GM19324 (cell line): ENCODE data around the gene ARPC1A.
"Not testable (repeated sequence)": the region's sequence is repeated elsewhere in the genome, so short reads cannot be mapped to it uniquely, and the experiment has no call there.

Experiments
- ATAC-seq: cut with Tn5 transposase; IDR thresholded peaks from one replicate; pipeline ENCODE4 v1.9.1; 2021; ENCODE audit warnings: mild to moderate bottlenecking, moderate library complexity; ENCODE audit not compliant: unreplicated experiment, low FRiP score

ARPC1A gene

GRCh38 chr7:99325592-99326407 is at the start of gene ARPC1A:
ARPC1A (plus strand) TSS chr7:99325898; CDS start chr7:99333354, 7,456 bp downstream.
- peak; percentile 97 for ATAC-seq

DNA sequence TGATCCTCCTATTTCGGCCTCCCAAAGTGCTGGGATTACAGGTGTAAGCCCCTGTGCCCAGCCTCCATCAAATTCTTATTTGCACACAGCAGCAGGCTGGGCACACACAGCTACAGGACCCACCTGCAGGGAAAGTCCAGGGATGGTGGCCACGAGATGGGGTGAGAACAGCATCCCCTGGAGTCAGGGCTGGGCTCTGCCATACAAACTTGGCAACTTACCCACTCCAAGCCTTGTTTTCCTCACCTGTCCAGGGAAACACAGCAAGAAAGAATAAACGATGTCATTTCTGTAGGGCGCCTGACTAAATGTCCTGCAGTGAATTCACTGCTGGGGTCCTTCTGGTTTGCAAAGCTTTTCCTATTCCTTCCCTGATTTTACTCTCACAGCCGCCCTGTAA is 47.5 kb upstream of the ARPC1A start:
- ATAC-seq, result no peak

DNA sequence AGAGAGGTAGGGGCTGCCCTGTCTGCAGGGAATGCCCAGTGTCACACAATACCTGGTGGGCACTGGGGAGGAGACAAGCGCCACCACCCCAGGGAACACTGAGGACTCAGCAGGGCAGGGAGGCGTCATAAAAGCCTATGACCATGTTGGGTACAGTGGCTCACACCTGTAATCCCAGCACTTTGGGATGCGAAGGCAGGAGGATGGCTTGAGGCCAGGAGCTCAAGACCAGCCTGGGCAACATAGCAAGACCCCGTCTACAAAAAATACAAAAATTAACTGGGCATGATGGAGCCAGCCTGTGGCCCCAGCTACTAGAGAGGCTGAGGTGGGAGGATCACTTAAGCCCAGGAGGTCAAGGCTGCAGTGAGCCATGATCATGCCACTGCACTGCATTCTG is 41.5 kb upstream of the ARPC1A start:
- ATAC-seq, result not testable (repeated sequence)

DNA sequence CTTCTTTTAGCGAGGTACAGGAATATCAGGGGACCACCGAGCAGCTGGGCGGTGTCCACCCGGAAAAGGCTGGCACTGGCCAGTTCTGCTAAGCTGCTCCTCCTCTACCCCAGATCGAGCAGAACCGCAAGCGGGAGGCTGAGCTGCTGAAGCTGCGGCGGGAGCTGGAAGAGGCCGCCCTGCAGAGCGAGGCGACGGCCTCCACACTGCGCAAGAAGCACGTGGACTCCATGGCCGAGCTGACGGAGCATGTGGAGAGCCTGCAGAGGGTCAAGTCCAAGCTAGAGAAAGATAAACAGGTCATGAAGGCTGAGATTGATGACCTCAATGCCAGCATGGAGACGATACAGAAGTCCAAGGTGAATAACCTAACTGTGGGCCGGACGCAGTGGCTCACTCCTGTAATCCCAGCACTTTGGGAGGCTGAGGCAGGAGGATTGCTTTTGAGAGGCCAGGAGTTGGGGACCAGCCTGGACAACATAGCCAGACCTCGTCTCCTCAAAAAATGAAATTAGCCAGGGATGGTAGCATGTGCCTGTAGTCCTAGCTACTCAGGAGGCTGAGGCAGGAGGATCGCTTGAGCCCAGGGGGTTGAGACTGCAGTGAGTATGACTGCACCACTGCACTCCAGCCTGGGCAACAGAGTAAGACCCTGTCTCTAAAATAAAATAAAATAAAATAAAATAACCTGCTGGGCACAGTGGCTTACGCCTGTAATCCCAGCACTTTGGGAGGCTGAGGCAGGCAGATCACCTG is 37.7 kb upstream of the ARPC1A start:
- no peak for ATAC-seq

DNA sequence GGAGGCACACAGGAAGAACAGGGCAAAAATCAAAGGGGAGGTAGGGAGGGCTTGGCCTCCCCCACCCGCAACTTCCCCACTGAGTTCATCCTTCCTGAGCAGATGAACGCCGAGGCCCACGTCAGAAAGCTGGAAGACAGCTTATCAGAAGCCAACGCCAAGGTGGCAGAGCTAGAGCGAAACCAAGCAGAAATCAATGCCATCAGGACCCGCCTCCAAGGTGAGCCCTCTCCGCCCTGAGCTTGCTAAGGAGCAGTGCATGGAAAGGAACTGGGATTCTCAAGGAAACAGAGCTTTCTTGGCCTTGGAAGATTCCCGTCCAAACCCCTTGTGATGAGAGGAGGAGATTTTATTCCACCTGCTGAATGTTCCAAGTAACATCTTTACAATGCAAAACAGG is 36.5 kb upstream of the ARPC1A start:
- ATAC-seq, result no peak

- not testable (repeated sequence) for ATAC-seq
Observed at GRCh38 chr7:99290148-99290547, 35.5 kb upstream of the ARPC1A start.

DNA sequence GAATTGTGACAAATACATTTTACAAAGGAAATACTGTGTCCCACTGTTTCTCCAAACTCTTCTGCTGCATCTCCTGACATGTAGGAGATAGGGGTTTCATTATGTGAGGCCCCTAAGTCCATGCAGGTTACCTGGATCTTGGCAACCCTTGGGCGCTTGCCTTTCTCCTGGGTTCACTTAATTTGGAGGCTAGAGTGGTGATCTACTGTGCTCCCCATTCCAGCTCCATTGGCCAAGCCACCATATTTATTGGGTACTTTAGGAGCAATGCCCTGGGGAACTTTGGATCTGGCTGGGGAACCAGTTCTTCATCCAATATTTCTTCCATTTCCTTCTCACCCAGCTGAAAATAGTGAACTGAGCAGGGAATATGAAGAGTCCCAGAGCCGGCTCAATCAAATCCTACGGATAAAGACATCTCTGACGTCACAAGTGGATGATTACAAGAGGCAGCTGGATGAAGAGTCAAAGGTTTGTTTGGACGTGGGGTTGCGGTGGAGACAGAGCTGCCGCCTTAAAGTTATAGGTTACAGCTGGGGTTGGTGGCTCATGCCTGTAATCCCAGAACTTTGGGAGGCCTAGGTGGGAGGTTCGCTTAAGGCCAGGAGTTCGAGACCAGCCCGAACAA is 34.6 kb upstream of the ARPC1A start:
- no peak for ATAC-seq

DNA sequence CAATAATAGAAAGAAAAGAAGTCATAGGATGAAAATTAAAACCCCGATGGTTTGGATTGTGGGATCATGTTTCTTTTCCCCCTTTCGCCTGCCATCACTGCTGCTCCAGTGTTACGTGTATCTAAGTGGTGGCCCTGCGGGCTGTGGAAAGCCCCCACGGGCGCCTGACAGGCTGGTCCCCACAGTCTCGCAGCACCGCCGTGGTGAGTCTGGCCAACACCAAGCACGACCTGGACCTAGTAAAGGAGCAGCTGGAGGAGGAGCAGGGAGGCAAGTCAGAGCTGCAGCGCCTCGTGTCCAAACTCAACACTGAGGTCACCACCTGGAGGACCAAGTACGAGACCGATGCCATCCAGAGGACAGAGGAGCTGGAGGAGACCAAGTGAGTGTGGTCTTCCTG is 33.6 kb upstream of the ARPC1A start:
- ATAC-seq, result no peak

GRCh38 chr7:99293167-99293566 is 32.5 kb upstream of the ARPC1A start:
- ATAC-seq, result no peak

- no peak for ATAC-seq
Observed at GRCh38 chr7:99293650-99294049, 32.0 kb upstream of the ARPC1A start.

- no peak for ATAC-seq
Observed at GRCh38 chr7:99296471-99296870, 29.2 kb upstream of the ARPC1A start.

DNA sequence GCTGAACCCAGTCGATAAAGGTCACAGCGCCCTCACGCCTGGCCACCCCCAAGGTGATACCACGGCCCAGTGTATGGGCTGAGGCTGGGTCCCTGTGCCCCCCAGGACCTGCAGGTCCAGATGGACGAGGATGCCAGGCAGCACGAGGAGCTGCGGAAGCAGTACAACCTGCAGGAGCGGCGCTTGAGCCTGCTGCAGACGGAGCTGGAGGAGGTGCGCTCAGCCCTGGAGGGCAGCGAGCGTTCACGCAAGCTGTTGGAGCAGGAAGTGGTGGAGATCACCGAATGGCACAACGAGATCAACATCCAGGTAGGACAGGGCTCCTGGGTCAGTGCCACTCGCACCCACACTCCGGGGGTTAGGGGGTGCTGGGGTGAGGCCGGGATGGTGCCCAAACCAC is 24.2 kb upstream of the ARPC1A start:
- ATAC-seq, result no peak

DNA sequence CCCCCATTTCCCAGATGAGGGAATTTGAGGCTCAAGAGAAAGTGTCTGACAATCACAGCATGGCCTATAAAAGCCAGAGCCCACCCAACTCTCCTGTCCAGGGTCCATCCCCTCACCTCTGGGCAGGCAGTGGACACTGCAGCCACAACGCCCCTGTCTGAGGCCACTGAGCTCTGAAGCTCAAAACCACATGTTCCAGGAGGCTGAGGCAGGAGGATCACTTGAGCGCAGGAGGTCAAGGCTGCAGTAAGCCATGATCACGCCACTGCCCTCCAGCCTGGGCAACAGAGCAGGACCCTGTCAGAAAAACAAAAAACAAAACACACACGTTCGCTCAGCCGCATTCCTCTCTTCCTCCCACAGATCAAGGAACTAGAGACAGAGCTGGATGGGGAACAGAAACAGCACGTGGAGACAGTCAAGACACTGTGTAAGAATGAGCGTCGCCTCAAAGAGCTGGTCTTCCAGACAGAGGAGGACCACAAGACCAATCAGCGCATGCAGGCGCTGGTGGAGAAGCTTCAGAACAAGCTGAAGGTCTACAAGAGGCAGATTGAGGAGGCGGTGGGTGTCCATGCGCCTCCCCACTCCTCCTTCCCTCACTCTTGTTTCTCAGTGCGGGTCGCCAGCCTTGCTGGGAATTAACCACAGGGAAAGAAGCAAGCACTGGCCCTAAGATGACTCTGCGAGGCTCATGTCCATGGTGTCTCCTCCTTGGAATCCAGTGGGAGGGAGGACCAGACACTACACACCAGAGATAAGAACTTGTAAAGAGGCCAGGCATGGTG is 20.0 kb upstream of the ARPC1A start:
- ATAC-seq, result no peak

- no peak for ATAC-seq
Observed at GRCh38 chr7:99308461-99309074, 17.1 kb upstream of the ARPC1A start.

DNA sequence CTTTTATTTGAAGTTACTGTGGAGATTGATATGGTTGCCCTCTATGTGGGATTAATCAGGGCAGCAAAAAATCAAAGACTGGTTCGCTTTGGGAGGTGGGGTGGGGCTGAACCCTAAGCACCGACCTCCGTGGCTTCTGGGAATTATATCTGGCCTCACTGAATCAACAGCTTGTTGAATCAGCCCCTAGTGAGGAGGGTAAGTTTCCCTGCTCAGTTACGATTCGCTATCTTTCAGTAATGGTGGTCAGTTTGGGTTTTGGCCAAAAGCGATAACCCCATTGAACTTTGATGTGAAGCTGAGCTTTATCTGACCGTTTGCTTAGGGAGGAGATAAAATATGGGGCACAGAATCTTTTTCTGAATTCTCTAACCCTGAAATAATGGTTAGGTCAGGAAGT is 16.6 kb upstream of the ARPC1A start:
- ATAC-seq, result no peak

DNA sequence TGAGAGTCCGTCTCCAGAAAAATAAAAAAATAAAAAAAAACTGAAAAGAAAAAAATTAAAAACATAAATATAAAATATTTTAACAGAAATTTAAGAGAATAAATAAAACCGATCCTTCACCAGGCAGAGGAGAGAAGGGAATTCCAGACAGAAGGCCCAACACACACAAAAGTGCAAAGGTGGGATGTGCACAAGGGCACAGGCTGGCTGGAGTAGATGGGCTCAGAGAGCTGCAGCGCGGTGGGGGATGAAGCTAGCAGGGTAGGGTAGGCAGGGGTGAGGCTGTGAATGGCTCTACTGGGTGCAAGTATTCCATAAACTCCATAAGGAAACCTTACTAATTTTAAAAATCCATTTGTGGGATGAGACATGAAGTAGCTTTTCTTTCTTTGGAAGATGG is 15.7 kb upstream of the ARPC1A start:
- no peak for ATAC-seq

- ATAC-seq, result no peak
Observed at GRCh38 chr7:99311702-99312101, 14.0 kb upstream of the ARPC1A start.

- ATAC-seq, result no peak
Observed at GRCh38 chr7:99312316-99313203, 13.1 kb upstream of the ARPC1A start.

- ATAC-seq, result no peak
Observed at GRCh38 chr7:99313204-99313573, 12.5 kb upstream of the ARPC1A start.
